PC-3 (cell line): Measurements from ENCODE around the gene SDK2.

Experiments used
- CTCF ChIP-seq: fragments of 300-600 bp; sonication (generic); conservative IDR thresholded peaks from 2 replicates; pipeline ENCODE4 v1.5.1; 2017; ENCODE audit warnings: antibody characterized with exemption, low read depth, mild to moderate bottlenecking, low read length
- EZH2 ChIP-seq: fragments of 300-600 bp; sonication (generic); IDR thresholded peaks from one replicate; pipeline ENCODE4 v1.6.1; 2017; ENCODE audit warnings: antibody characterized with exemption, mild to moderate bottlenecking, low read length; ENCODE audit not compliant: unreplicated experiment
- EZH2phosphoT487 ChIP-seq: fragments of 300-600 bp; sonication (generic); IDR thresholded peaks from 2 replicates; pipeline ENCODE4 v1.6.1; 2018; ENCODE audit warnings: mild to moderate bottlenecking, antibody characterized with exemption, low read length, borderline replicate concordance

GRCh38 chr17:73445466-73445865 is 198.8 kb downstream of the SDK2 start:
- TF ChIP-seq CTCF (no peak), EZH2 (no peak), EZH2phosphoT487 (no peak)
